ENCODE measurements around the gene OLFM3.

OLFM3 gene

DNA sequence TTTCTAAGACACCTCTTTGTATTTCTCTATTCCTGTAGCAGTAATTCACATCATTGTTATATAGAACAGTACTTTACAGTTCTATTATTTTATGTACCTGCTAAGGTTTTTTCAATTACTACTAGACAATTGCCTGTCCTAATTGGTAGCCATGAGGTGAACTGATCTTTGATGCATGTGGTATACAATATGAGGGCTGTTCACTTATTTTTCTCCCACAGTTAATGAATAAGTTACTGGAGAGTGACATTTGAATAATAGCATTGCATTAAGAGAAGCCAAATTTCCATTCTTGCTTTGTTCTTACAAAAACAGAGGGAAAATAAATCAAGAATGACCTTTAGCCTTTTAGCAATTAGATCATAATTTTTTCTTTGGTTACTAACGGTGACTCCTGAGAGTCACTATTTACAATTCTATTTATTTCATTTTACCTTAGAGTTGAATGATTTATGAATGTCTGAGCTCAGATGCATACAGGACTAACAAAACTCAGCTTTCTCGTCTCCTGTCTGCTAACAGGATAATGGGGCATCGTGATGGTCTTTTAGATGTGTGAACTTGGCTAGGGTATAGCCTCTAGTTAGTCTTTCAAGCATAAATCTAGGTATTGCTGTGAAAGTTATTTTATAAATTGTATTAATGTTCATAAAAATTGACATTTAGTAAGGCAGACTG, 54.1 kb downstream of the OLFM3 start:
- TF ChIP-seq MYC (IDR thresholded peaks at IDR 0.05; ENCODE audit: low read depth, low read length) (no peak), POLR2A (IDR thresholded peaks at IDR 0.05; ENCODE audit: extremely low read depth, insufficient read length) (no peak)
- TF ChIP-seq, protein P1, sequence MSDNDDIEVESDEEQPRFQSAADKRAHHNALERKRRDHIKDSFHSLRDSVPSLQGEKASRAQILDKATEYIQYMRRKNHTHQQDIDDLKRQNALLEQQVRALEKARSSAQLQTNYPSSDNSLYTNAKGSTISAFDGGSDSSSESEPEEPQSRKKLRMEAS (IDR thresholded peaks at IDR 0.05; ENCODE audit: low read depth, low read length): no peak
- TF ChIP-seq, protein P2, sequence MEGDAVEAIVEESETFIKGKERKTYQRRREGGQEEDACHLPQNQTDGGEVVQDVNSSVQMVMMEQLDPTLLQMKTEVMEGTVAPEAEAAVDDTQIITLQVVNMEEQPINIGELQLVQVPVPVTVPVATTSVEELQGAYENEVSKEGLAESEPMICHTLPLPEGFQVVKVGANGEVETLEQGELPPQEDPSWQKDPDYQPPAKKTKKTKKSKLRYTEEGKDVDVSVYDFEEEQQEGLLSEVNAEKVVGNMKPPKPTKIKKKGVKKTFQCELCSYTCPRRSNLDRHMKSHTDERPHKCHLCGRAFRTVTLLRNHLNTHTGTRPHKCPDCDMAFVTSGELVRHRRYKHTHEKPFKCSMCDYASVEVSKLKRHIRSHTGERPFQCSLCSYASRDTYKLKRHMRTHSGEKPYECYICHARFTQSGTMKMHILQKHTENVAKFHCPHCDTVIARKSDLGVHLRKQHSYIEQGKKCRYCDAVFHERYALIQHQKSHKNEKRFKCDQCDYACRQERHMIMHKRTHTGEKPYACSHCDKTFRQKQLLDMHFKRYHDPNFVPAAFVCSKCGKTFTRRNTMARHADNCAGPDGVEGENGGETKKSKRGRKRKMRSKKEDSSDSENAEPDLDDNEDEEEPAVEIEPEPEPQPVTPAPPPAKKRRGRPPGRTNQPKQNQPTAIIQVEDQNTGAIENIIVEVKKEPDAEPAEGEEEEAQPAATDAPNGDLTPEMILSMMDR (IDR thresholded peaks at IDR 0.05; ENCODE audit: low read depth, low read length): no peak
- H3K4me3 ChIP-seq (ENCODE audit: low read depth, low read length): no peak overlapping the region

DNA sequence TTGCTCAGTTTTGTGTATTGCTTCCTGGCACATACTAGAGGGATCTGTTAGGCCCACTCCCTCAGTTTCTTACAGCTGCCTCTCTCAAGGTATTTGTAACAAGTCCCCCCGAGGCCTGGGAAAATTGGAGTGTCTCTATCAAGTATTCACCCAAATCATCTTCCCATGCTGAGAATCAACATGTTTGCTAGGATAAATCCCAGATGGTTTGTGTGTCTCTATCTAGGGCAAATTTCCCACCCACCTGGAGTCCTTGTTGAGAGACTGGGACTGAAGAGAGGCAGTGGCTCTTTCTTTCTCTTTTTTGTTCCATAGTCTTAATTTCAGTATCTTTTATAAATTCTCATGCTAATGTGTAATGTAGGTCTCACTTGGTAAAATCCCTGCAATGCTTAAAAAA, 58.0 kb downstream of the OLFM3 start:
- H3K4me3 ChIP-seq (ENCODE audit: low read depth, low read length): no peak overlapping the region
- TF ChIP-seq POLR2A (IDR thresholded peaks at IDR 0.05; ENCODE audit: extremely low read depth, insufficient read length) (no peak), MYC (IDR thresholded peaks at IDR 0.05; ENCODE audit: low read depth, low read length) (no peak)
- TF ChIP-seq, protein P1 (IDR thresholded peaks at IDR 0.05; ENCODE audit: low read depth, low read length): no peak
- TF ChIP-seq, protein P2 (IDR thresholded peaks at IDR 0.05; ENCODE audit: low read depth, low read length): no peak
- no peak for DNase-seq (ENCODE audit: low read depth)

More for the DNA sequence above, 54.1 kb downstream of the OLFM3 start:
- no peak for DNase-seq (ENCODE audit: low read depth)

DNA sequence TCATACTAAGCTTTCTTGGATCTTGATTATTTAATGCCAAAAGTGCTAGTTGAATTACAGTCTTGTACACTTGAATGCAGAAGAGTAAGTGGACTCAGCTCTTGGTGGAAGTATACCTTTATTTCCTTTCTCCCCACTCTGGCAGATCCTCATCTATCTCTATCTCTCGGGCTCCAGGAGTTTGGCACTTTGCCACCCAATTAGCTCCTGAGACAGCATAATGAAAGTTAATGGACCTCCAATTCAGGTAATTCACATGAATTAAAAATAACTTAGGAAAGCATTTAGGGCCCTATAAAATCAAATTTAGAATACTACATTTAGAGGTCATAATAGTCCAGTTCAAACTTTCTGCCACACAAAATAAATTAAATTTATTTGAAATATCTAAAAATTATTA, 67.4 kb downstream of the OLFM3 start:
- no peak for TF ChIP-seq MYC (IDR thresholded peaks at IDR 0.05; ENCODE audit: low read depth, low read length)
- TF ChIP-seq, protein P1 (IDR thresholded peaks at IDR 0.05; ENCODE audit: low read depth, low read length): no peak
- no peak for TF ChIP-seq POLR2A (IDR thresholded peaks at IDR 0.05; ENCODE audit: extremely low read depth, insufficient read length)
- TF ChIP-seq, protein P2 (IDR thresholded peaks at IDR 0.05; ENCODE audit: low read depth, low read length): no peak
- H3K4me3 ChIP-seq (ENCODE audit: low read depth, low read length): no peak overlapping the region
- DNase-seq (ENCODE audit: low read depth): no peak

DNA sequence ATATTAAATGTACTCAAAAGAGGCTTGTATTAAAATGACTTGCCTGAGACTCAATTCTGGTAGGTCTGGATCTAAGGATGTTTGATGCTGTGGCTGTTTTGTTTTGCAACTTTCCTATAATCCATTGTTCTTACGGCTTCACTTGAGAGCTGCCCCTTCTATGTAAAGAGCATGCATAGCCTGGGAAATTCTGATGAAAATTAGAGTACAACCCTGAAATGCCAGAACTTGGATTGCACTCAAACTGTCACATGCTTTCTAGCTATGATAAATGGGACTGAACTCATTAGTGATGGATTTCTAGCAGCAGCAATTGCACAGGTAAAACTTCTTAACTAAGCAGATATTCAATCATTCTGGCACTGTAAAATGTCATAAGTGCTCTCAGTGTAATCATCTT, 67.9 kb downstream of the OLFM3 start:
- no peak overlapping the region for H3K4me3 ChIP-seq (ENCODE audit: low read depth, low read length)
- no peak for TF ChIP-seq POLR2A (IDR thresholded peaks at IDR 0.05; ENCODE audit: extremely low read depth, insufficient read length)
- TF ChIP-seq, protein P1 (IDR thresholded peaks at IDR 0.05; ENCODE audit: low read depth, low read length): no peak
- TF ChIP-seq, protein P2 (IDR thresholded peaks at IDR 0.05; ENCODE audit: low read depth, low read length): no peak
- no peak for TF ChIP-seq MYC (IDR thresholded peaks at IDR 0.05; ENCODE audit: low read depth, low read length)
- DNase-seq (ENCODE audit: low read depth): no peak

DNA sequence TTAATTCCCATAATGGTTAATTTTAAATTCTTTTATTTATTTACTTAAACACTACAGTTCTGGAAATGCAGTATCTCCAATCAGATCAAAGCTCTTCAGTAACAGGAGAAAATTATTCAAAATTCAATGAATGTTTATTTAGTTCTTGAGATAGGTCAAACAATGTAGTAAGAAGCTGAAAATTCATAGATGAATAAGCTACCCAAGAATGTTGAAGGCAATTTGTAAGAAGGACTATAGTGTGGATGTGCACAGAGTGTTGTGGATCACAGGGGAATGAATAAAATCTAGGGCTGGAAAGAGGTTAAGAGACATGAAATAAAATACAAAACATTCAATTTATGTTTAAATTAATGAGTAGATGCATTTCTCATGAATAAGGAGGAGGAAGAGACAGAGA, 72.0 kb downstream of the OLFM3 start:
- no peak for DNase-seq (ENCODE audit: low read depth)
- no peak overlapping the region for H3K4me3 ChIP-seq (ENCODE audit: low read depth, low read length)
- TF ChIP-seq, protein P1 (IDR thresholded peaks at IDR 0.05; ENCODE audit: low read depth, low read length): no peak
- no peak for TF ChIP-seq POLR2A (IDR thresholded peaks at IDR 0.05; ENCODE audit: extremely low read depth, insufficient read length)
- TF ChIP-seq, protein P2 (IDR thresholded peaks at IDR 0.05; ENCODE audit: low read depth, low read length): no peak
- no peak for TF ChIP-seq MYC (IDR thresholded peaks at IDR 0.05; ENCODE audit: low read depth, low read length)
